H9 (cell line): ENCODE measurements around the gene C7. TPM values are rescaled to one million over a fixed set of nuclear protein-coding genes. Genes with fewer than 3 reads are reported as not detected.
A peak's percentile ranks its signal among the peaks of the same experiment; 100 is the strongest.
"Not testable (repeated sequence)": the region's sequence is repeated elsewhere in the genome, so short reads cannot be mapped to it uniquely, and the experiment has no call there.

Source experiments
- DNase-seq: peaks from one replicate; pipeline ENCODE4 v3.0.0-alpha.2; 2017
- H2AFZ ChIP-seq: one replicate; pipeline ENCODE4 v1.6.1; 2013; ENCODE audit warnings: mild to moderate bottlenecking, low read length, control low read depth, moderate library complexity
- H2AK5ac ChIP-seq: 2 replicates; pipeline ENCODE4 v1.6.1; 2013; ENCODE audit warnings: low read length, control low read depth, mixed read lengths; ENCODE audit not compliant: insufficient read length
- H2BK120ac ChIP-seq: one replicate; pipeline ENCODE4 v1.6.1; 2013; ENCODE audit warnings: low read depth, mild to moderate bottlenecking, low read length, control low read depth, inconsistent platforms; ENCODE audit not compliant: poor library complexity, severe bottlenecking
- H2BK12ac ChIP-seq: 2 replicates; pipeline ENCODE4 v1.6.1; 2013; ENCODE audit warnings: low read length, control low read depth, mixed read lengths, low read depth; ENCODE audit not compliant: insufficient read length
- H2BK15ac ChIP-seq: 2 replicates; pipeline ENCODE4 v1.6.1; 2013; ENCODE audit warnings: low read depth, low read length, control low read depth
- H2BK20ac ChIP-seq: one replicate; pipeline ENCODE4 v1.6.1; 2013; ENCODE audit warnings: low read depth, mild to moderate bottlenecking, low read length, control low read depth, inconsistent platforms; ENCODE audit not compliant: poor library complexity, severe bottlenecking
- H2BK5ac ChIP-seq: 2 replicates; pipeline ENCODE4 v1.6.1; 2013; ENCODE audit warnings: low read length, control low read depth, mixed read lengths; ENCODE audit not compliant: insufficient read length
- H3K14ac ChIP-seq: 2 replicates; pipeline ENCODE4 v1.6.1; 2013; ENCODE audit warnings: low read length, control low read depth; ENCODE audit not compliant: insufficient read depth
- H3K18ac ChIP-seq: 2 replicates; pipeline ENCODE4 v1.6.1; 2013; ENCODE audit warnings: low read depth, mild to moderate bottlenecking, mixed read lengths, low read length, control low read depth; ENCODE audit not compliant: insufficient read length
- H3K23ac ChIP-seq: 2 replicates; pipeline ENCODE4 v1.6.1; 2013; ENCODE audit warnings: low read length, control low read depth, mixed read lengths, low read depth; ENCODE audit not compliant: insufficient read length
- H3K23me2 ChIP-seq: 2 replicates; pipeline ENCODE4 v1.6.1; 2013; ENCODE audit warnings: low read depth, mild to moderate bottlenecking, mixed read lengths, low read length, control low read depth; ENCODE audit not compliant: insufficient read length, poor library complexity, severe bottlenecking
- H3K27ac ChIP-seq: 2 replicates; pipeline ENCODE4 v1.5.1; 2013; ENCODE audit warnings: low read length, control low read depth, mixed read lengths, low read depth; ENCODE audit not compliant: insufficient read length
- H3K27me3 ChIP-seq: 2 replicates; pipeline ENCODE4 v1.6.1; 2013; ENCODE audit warnings: low read length, control low read depth, inconsistent platforms; ENCODE audit not compliant: insufficient read depth
- H3K4ac ChIP-seq: 2 replicates; pipeline ENCODE4 v1.6.1; 2013; ENCODE audit warnings: low read depth, mild to moderate bottlenecking, control low read depth, inconsistent platforms, low read length, moderate library complexity
- H3K4me1 ChIP-seq: 2 replicates; pipeline ENCODE4 v1.6.1; 2013; ENCODE audit warnings: low read length, control low read depth, inconsistent platforms; ENCODE audit not compliant: insufficient read depth
- H3K4me2 ChIP-seq: 2 replicates; pipeline ENCODE4 v1.6.1; 2013; ENCODE audit warnings: low read length, control low read depth, mixed read lengths; ENCODE audit not compliant: insufficient read length, insufficient read depth
- H3K56ac ChIP-seq: 2 replicates; pipeline ENCODE4 v1.6.1; 2013; ENCODE audit warnings: low read depth, mild to moderate bottlenecking, mixed read lengths, low read length, control low read depth; ENCODE audit not compliant: insufficient read length
- H3K79me1 ChIP-seq: 2 replicates; pipeline ENCODE4 v1.6.1; 2013; ENCODE audit warnings: low read depth, mild to moderate bottlenecking, moderate library complexity, low read length, control low read depth, inconsistent platforms; ENCODE audit not compliant: insufficient read depth, poor library complexity, severe bottlenecking
- H3K79me2 ChIP-seq: 2 replicates; pipeline ENCODE4 v1.6.1; 2013; ENCODE audit warnings: low read length, control low read depth, inconsistent platforms; ENCODE audit not compliant: insufficient read depth
- H3K9ac ChIP-seq: 2 replicates; pipeline ENCODE4 v1.6.1; 2013; ENCODE audit warnings: low read length, control low read depth, mixed read lengths; ENCODE audit not compliant: insufficient read length; ENCODE audit errors: extremely low read depth
- H3K9me3 ChIP-seq: one replicate; pipeline ENCODE4 v1.6.1; 2013; ENCODE audit warnings: low read depth, low read length, inconsistent platforms; ENCODE audit not compliant: control insufficient read depth
- H3T11ph ChIP-seq: one replicate; pipeline ENCODE4 v1.6.1; 2013; ENCODE audit warnings: mild to moderate bottlenecking, low read length, control low read depth, inconsistent platforms
- H4K20me1 ChIP-seq: one replicate; pipeline ENCODE4 v1.6.1; 2013; ENCODE audit not compliant: control insufficient read depth, insufficient read length, insufficient read depth
- H4K5ac ChIP-seq: 2 replicates; pipeline ENCODE4 v1.6.1; 2013; ENCODE audit warnings: low read depth, mild to moderate bottlenecking, mixed read lengths, low read length, control low read depth; ENCODE audit not compliant: insufficient read length
- H4K8ac ChIP-seq: replicated peaks from 2 replicates; pipeline ENCODE4 v1.6.1; 2013; ENCODE audit warnings: low read length, control low read depth, mixed read lengths, low read depth; ENCODE audit not compliant: insufficient read length
- H4K91ac ChIP-seq: 2 replicates; pipeline ENCODE4 v1.6.1; 2013; ENCODE audit warnings: low read depth, mild to moderate bottlenecking, moderate library complexity, mixed read lengths, low read length, control low read depth; ENCODE audit not compliant: insufficient read length
- H3K27ac Mint-ChIP-seq, 3 experiments: 2 replicates in 2 of 3; 3 replicates in 1 of 3; pipeline ENCODE4 v1.8.0; 2020 to 2021; ENCODE audit warnings: mixed read lengths in 3 of 3, mild to moderate bottlenecking in 1 of 3, moderate library complexity in 1 of 3
- H3K27me3 Mint-ChIP-seq: 2 replicates; pipeline ENCODE4 v1.8.0; 2021; ENCODE audit warnings: low read depth, mild to moderate bottlenecking, moderate library complexity, mixed read lengths
- H3K36me3 Mint-ChIP-seq, 3 experiments: 2 replicates in 2 of 3; 3 replicates in 1 of 3; pipeline ENCODE4 v1.8.0; 2020 to 2021; ENCODE audit warnings: low read depth in 3 of 3, mixed read lengths in 3 of 3; ENCODE audit not compliant: insufficient read depth in 1 of 3
- H3K4me1 Mint-ChIP-seq, 2 experiments: 2 replicates each; pipeline ENCODE4 v1.8.0; 2020; ENCODE audit warnings: mixed read lengths in 2 of 2
- H3K4me3 Mint-ChIP-seq, 2 experiments: 2 replicates in 1 of 2; 3 replicates in 1 of 2; pipeline ENCODE4 v1.8.0; 2020 to 2021; ENCODE audit warnings: mild to moderate bottlenecking in 2 of 2, mixed read lengths in 2 of 2, moderate library complexity in 1 of 2
- H3K9me3 Mint-ChIP-seq, 2 experiments: 2 replicates in 1 of 2; 3 replicates in 1 of 2; pipeline ENCODE4 v1.8.0; 2020; ENCODE audit warnings: mild to moderate bottlenecking in 2 of 2, mixed read lengths in 2 of 2, moderate library complexity in 1 of 2
- WGBS: extraction: QIAGEN DNeasy Blood & Tissue Kit; methylation state at CpG from one replicate; pipeline ENCODE4 v1.1.7; 2013; ENCODE audit warnings: missing lambda C conversion rate, low lambda C conversion rate, mixed read lengths; ENCODE audit not compliant: insufficient read length; ENCODE audit errors: extremely low coverage; 5-methylcytosine and 5-hydroxymethylcytosine counted together
- total RNA-seq: library from RNA; stranded (reverse); gene quantifications from 2 replicates; pipeline ENCODE4 v1.2.1, GENCODE V29; 2021

Gene C7
- total RNA-seq, 1 experiment from 2014 or later = 0.52 TPM

DNA sequence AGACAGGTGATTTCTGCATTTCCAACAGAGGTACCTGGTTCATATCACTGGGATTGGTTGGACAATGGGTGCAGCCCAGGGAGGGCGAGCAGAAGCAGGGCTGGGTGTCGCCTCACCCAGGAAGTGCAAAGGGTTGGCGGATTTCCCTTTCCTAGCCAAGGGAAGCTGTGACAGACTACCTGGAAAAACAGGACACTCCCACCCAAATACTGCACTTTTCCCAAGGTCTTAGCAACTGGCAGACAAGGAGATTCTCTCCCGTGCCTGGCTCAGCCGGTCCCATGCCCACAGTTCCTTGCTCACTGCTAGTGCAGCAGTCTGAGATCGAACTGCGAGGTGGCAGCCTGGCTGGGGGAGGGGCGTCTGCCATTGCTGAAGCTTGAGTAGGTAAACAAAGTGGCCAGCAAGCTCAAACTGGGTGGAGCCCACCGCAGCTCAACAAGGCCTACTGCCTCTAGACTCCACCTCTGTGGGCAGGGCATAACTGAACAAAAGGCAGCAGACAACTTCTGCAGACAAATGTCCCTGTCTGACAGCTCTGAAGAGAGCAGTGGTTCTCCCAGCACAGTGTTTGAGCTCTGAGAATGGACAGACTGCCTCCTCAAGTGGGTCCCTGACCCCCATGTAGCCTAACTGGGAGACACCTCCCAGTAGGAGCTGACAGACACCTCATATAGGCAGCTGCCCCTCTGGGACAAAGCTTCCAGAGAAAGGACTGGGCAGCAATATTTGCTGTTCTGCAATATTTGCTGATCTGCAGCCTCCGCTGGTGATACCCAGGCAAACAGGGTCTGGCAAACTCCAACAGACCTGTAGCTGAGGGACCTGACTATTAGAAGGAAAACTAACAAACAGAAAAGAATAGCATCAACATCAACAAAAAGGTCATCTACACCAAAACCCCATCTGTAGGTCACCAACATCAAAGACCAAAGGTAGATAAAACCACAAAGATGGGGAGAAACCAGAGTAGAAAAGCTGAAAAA lies 13.6 kb upstream of the C7 start:
- H3K79me2 ChIP-seq, H3K27ac ChIP-seq, H2BK5ac ChIP-seq, H3K4ac ChIP-seq, H3K79me1 ChIP-seq, H3K36me3 Mint-ChIP-seq, H2BK15ac ChIP-seq, H3K23me2 ChIP-seq, H2AK5ac ChIP-seq, H2BK120ac ChIP-seq, H2BK12ac ChIP-seq, H3K27me3 ChIP-seq, H3K14ac ChIP-seq, H3K27me3 Mint-ChIP-seq, H3K23ac ChIP-seq, H3K4me1 ChIP-seq, H4K91ac ChIP-seq, H2BK20ac ChIP-seq, H3K9me3 ChIP-seq, H4K20me1 ChIP-seq, H3K56ac ChIP-seq, H3T11ph ChIP-seq: not testable (repeated sequence)
- H3K4me2 ChIP-seq = peak overlapping the region; percentile 33
- H4K5ac ChIP-seq = peak overlapping the region; percentile 53
- peak overlapping the region; percentile 62 for H2AFZ ChIP-seq
- peak; percentile 56 for DNase-seq
- WGBS = no CpG with 5 or more reads among the region's 10 CpGs
- H4K8ac ChIP-seq = peak overlapping the region; percentile 84
- Mint-ChIP-seq H3K4me1 (peaks cover 22 to 23% of the 10 kb centered on the region in 2 experiments), H3K27ac (peak overlapping the region in 2 of 3 experiments; percentile 39 to 82; a peak in 4 of 7 replicates), H3K9me3 (peaks cover 10 to 11% of the 10 kb centered on the region in 2 experiments; a peak in 4 of 5 replicates), H3K4me3 (peak overlapping the region in 1 of 2 experiments; percentile 46; a peak in 2 of 5 replicates)
- H3K18ac ChIP-seq = peak overlapping the region; percentile 62
- peak overlapping the region; percentile 23 for H3K9ac ChIP-seq
